Loucy (cell line): ENCODE results near the gene SLC6A18.
A peak's percentile ranks its signal among the peaks of the same experiment; 100 is the strongest.

Source experiments
- H2AFZ ChIP-seq: fragments of 200-600 bp; sonication (generic); 2 replicates; pipeline ENCODE4 v1.6.0; 2016; ENCODE audit warnings: antibody characterized with exemption, mild to moderate bottlenecking, low read length, moderate library complexity
- H3F3A ChIP-seq: fragments of 200-600 bp; 2 replicates; pipeline ENCODE4 v1.6.0; 2016; ENCODE audit warnings: antibody characterized with exemption, low read depth, mild to moderate bottlenecking
- H3K27me3 ChIP-seq: fragments of 200-600 bp; sonication (generic); 2 replicates; pipeline ENCODE4 v1.6.1; 2014; ENCODE audit warnings: low read length, mild to moderate bottlenecking; ENCODE audit not compliant: insufficient read depth, poor library complexity, severe bottlenecking
- H3K36me3 ChIP-seq: fragments of 200-600 bp; sonication (generic); 2 replicates; pipeline ENCODE4 v1.6.1; 2016; ENCODE audit warnings: low read length; ENCODE audit not compliant: insufficient read depth
- H3K4me1 ChIP-seq: fragments of 200-600 bp; sonication (generic); 2 replicates; pipeline ENCODE4 v1.5.1; 2014; ENCODE audit warnings: low read length, mild to moderate bottlenecking; ENCODE audit not compliant: insufficient read depth, poor library complexity, severe bottlenecking
- H3K4me2 ChIP-seq: fragments of 200-600 bp; sonication (generic); 2 replicates; pipeline ENCODE4 v1.6.0; 2014; ENCODE audit warnings: antibody characterized with exemption, low read length, low read depth, mild to moderate bottlenecking; ENCODE audit not compliant: poor library complexity, severe bottlenecking
- H3K4me3 ChIP-seq: fragments of 200-600 bp; sonication (generic); 2 replicates; pipeline ENCODE4 v1.5.1; 2014; ENCODE audit warnings: low read length, mild to moderate bottlenecking, mixed read lengths; ENCODE audit not compliant: poor library complexity, severe bottlenecking
- H3K79me2 ChIP-seq: fragments of 200-600 bp; sonication (generic); 2 replicates; pipeline ENCODE4 v1.6.1; 2014; ENCODE audit warnings: low read length; ENCODE audit not compliant: insufficient read depth
- H3K9ac ChIP-seq: fragments of 200-600 bp; sonication (generic); 2 replicates; pipeline ENCODE4 v1.6.0; 2014; ENCODE audit warnings: mild to moderate bottlenecking, low read depth, low read length, moderate library complexity; ENCODE audit not compliant: poor library complexity, severe bottlenecking
- H3K9me2 ChIP-seq: fragments of 200-600 bp; sonication (generic); replicated peaks from 2 replicates; pipeline ENCODE4 v1.6.1; 2016; ENCODE audit warnings: low read depth, low read length, mixed read lengths
- H3K9me3 ChIP-seq: fragments of 200-600 bp; sonication (generic); 2 replicates; pipeline ENCODE4 v1.6.1; 2014; ENCODE audit warnings: mild to moderate bottlenecking, antibody characterized with exemption, low read length, low read depth; ENCODE audit not compliant: insufficient read depth
- H4K20me1 ChIP-seq: fragments of 200-600 bp; sonication (generic); 2 replicates; pipeline ENCODE4 v1.6.0; 2014; ENCODE audit warnings: antibody characterized with exemption, low read length, mild to moderate bottlenecking; ENCODE audit not compliant: insufficient read depth, poor library complexity, severe bottlenecking
- CTCF ChIP-seq: fragments of 200-600 bp; sonication (generic); conservative IDR thresholded peaks from 2 replicates; pipeline ENCODE4 v1.5.1; 2014; ENCODE audit warnings: mild to moderate bottlenecking, antibody characterized with exemption, low read length
- EZH2phosphoT487 ChIP-seq: fragments of 200-600 bp; IDR thresholded peaks from 2 replicates; pipeline ENCODE4 v1.6.1; 2018; ENCODE audit warnings: antibody characterized with exemption, mild to moderate bottlenecking, moderate library complexity, borderline replicate concordance

Gene SLC6A18

DNA sequence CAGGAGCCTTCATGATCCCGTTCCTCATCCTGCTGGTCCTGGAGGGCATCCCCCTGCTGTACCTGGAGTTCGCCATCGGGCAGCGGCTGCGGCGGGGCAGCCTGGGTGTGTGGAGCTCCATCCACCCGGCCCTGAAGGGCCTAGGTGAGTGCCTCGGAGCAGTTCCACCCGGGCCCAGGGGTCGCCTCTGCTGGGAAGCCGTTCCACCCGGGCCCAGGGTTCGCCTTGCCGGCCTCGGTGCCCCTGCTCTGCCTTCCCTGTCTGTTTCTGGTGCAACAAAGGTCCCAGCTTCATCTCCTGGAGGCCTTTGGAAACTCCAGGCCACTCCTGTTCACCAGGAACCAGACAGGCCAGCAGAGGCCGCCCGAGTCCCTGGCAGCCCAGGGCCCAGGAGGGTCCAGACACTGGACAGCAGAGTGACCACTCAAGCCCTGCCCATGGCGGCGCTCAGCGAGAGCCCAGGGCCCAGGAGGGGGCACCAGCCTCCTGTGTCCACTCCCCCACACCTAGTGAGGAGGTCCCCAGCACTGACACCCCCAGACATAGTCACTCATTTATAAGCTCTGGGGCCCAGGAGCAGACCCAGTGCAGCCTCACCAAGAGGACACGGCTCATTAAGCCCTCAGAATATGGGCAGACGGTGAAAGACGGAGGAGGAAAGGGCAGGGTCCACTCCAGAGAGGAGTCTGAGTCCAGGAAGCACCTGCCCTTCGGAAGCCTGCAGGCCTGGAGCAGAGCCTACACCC, 16.3 kb upstream of the SLC6A18 start:
- Histone ChIP-seq H3K9ac (peak overlapping the region; percentile 19), H3K4me2 (no peak overlapping the region), H3K79me2 (no peaks in the 10 kb centered on the region), H3K36me3 (no peaks in the 10 kb centered on the region), H3F3A (no peaks in the 10 kb centered on the region), H3K27me3 (no peaks in the 10 kb centered on the region), H3K9me2 (no peaks in the 10 kb centered on the region), H3K9me3 (no peaks in the 10 kb centered on the region), H4K20me1 (no peaks in the 10 kb centered on the region), H2AFZ (no peak overlapping the region), H3K4me1 (peaks cover 22% of the 10 kb centered on the region), H3K4me3 (no peak overlapping the region)
- TF ChIP-seq CTCF (peak; percentile 21; the same call in 1 of the 2 replicates), EZH2phosphoT487 (no peak)

GRCh38 chr5:1209489-1209852, 15.7 kb upstream of the SLC6A18 start:
- H3K4me1 ChIP-seq = peaks cover 22% of the 10 kb centered on the region
- H3K4me3 ChIP-seq = no peak overlapping the region
- no peaks in the 10 kb centered on the region for H4K20me1 ChIP-seq
- H3K9ac ChIP-seq = peak overlapping the region; percentile 19
- no peaks in the 10 kb centered on the region for H3K79me2 ChIP-seq
- no peaks in the 10 kb centered on the region for H3K36me3 ChIP-seq
- no peaks in the 10 kb centered on the region for H3K9me3 ChIP-seq
- H3K4me2 ChIP-seq = no peak overlapping the region
- H3F3A ChIP-seq = no peaks in the 10 kb centered on the region
- TF ChIP-seq EZH2phosphoT487 = no peak
- no peak for TF ChIP-seq CTCF
- H3K27me3 ChIP-seq = no peaks in the 10 kb centered on the region
- H2AFZ ChIP-seq = no peak overlapping the region
- H3K9me2 ChIP-seq = no peaks in the 10 kb centered on the region

DNA sequence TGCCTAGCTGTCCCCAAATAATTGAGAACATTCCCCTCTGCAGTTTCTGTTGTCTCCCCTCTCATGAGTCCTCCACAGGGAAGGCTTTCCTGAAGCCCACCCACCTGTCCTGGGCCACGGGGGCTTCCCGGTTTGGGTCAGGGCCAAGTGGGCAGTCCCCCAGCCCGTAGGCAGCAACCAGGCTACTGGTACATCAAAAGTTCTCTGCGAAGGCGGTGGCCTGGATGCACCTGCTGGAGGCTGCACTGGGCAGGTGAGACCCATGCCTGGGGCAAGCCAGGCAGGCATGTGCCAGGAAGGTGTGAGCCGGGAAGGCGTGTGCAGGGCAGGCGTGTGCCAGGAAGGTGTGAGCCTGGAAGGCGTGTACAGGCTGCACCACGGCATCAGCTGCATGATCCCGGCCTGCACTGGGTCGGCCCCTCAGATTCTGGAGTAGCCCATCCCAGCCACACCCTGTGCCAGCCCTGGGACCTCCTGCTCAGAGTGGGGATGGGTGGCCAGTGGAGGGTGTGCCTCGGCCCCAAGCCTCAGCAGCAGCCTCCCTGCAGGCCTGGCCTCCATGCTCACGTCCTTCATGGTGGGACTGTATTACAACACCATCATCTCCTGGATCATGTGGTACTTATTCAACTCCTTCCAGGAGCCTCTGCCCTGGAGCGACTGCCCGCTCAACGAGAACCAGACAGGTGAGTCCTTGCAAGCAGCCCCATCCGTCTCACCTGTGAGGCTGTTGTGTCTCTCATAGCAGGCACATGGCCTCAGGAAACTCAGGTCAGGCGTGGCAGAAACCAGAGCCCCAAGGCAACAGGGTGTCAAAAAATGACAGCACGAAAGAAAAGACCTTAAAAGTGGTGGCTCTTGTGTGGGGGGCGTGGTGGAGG, 15.0 kb upstream of the SLC6A18 start:
- Histone ChIP-seq H3K36me3 (no peaks in the 10 kb centered on the region), H3K4me1 (peaks cover 19% of the 10 kb centered on the region), H3K9ac (peak overlapping the region; percentile 19), H3K9me2 (no peaks in the 10 kb centered on the region), H3K27me3 (no peaks in the 10 kb centered on the region), H3K4me3 (no peak overlapping the region), H3F3A (no peaks in the 10 kb centered on the region), H3K9me3 (no peaks in the 10 kb centered on the region), H2AFZ (no peak overlapping the region), H3K79me2 (no peaks in the 10 kb centered on the region), H3K4me2 (no peak overlapping the region), H4K20me1 (no peaks in the 10 kb centered on the region)
- TF ChIP-seq EZH2phosphoT487 = no peak
- no peak for TF ChIP-seq CTCF
